HFFc6 (cell line): Measurements from ENCODE around the gene PMFBP1. TPM values are rescaled to one million over a fixed set of nuclear protein-coding genes. Genes with fewer than 3 reads are reported as not detected.

ENCODE experiments used
- DNase-seq: peaks from one replicate; pipeline ENCODE4 v3.0.0-alpha.2; 2018
- H3K27ac Mint-ChIP-seq: 2 replicates; pipeline ENCODE4 v1.8.0; 2020; ENCODE audit warnings: mild to moderate bottlenecking, mixed read lengths
- H3K27me3 Mint-ChIP-seq: 2 replicates; pipeline ENCODE4 v1.8.0; 2021; ENCODE audit warnings: mild to moderate bottlenecking, moderate library complexity, mixed read lengths; ENCODE audit not compliant: insufficient read depth
- H3K36me3 Mint-ChIP-seq: 2 replicates; pipeline ENCODE4 v1.8.0; 2021; ENCODE audit warnings: low read depth, mixed read lengths
- H3K4me1 Mint-ChIP-seq: 2 replicates; pipeline ENCODE4 v1.8.0; 2020; ENCODE audit warnings: low read depth, mixed read lengths
- H3K4me3 Mint-ChIP-seq: 2 replicates; pipeline ENCODE4 v1.8.0; 2020; ENCODE audit warnings: mild to moderate bottlenecking, moderate library complexity, mixed read lengths
- H3K9me3 Mint-ChIP-seq: 2 replicates; pipeline ENCODE4 v1.8.0; 2020; ENCODE audit warnings: mild to moderate bottlenecking, mixed read lengths
- CTCF ChIP-seq: fragments of 200-600 bp; sonication (generic); IDR thresholded peaks from 2 replicates; pipeline ENCODE4 v1.5.0; 2021; ENCODE audit warnings: antibody characterized with exemption, mild to moderate bottlenecking
- total RNA-seq, 6 experiments: library from RNA; stranded (reverse); fragmentation: NEBNext Ultra II Directional; extraction: Animal tissue kit (Norgen Biotek cat#: 25700); gene quantifications; 2 replicates in 1 of 6; 3 replicates in 5 of 6; pipeline ENCODE4 v1.2.3, GENCODE V29; 2021

PMFBP1 gene
- total RNA-seq, 6 experiments from 2014 or later: 0.07 to 0.31 TPM; not detected in 4

- no peaks in the 10 kb centered on the region for H3K36me3 Mint-ChIP-seq
- H3K9me3 Mint-ChIP-seq: no peaks in the 10 kb centered on the region; the same call in 1 of the 2 replicates
- H3K27ac Mint-ChIP-seq: no peak overlapping the region
- H3K27me3 Mint-ChIP-seq: peaks cover 9% of the 10 kb centered on the region
- no peak overlapping the region for H3K4me3 Mint-ChIP-seq
- no peaks in the 10 kb centered on the region for H3K4me1 Mint-ChIP-seq
- no peak for TF ChIP-seq CTCF
- no peak for DNase-seq
Observed at GRCh38 chr16:72159386-72159785, 12.6 kb downstream of the PMFBP1 start.

DNA sequence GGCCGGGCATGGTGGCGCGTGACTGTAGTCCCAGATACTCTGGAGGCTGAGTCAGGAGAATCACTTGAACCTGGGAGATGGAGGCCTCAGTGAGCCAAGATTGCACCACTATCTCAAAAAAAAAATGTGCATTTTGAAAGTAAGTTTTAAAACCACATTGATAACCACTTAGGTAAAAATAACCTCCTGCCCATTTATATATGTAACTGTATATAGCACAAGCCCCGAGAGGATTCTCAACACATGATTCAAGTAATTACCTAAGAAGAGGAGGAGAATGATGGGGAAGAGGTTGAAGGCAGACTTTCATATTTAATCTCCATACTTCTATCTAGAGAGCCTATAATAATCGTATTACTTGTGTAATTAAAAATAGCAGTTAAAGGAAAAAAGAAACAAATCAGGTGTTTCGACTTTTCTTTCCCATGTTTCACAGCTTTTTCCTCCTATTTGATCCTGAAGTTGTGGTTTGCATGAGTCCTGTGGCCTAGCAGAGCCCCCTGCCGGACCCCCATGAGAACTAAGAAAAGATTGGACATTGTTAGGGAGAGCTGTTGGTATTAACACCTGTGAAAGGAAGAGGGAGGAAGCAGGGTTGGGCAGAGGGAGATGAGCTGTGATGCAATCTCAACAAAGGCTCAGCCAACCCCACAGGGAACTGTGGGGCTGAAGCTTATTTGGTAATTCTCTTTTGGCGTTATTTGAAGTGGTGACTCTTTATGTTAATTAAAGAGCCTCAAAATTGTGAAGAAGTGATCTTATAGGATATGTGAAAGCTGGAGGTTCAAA, 22.1 kb downstream of the PMFBP1 start:
- TF ChIP-seq CTCF: no peak
- Mint-ChIP-seq H3K36me3 (no peaks in the 10 kb centered on the region), H3K27me3 (peaks cover 6% of the 10 kb centered on the region), H3K4me3 (no peak overlapping the region), H3K4me1 (no peaks in the 10 kb centered on the region), H3K9me3 (no peaks in the 10 kb centered on the region), H3K27ac (no peak overlapping the region)
- no peak for DNase-seq

GRCh38 chr16:72142476-72142875, 29.5 kb downstream of the PMFBP1 start:
- Mint-ChIP-seq H3K4me1 (no peaks in the 10 kb centered on the region), H3K27ac (no peak overlapping the region), H3K9me3 (no peaks in the 10 kb centered on the region), H3K4me3 (no peak overlapping the region), H3K27me3 (peaks cover 5% of the 10 kb centered on the region), H3K36me3 (no peaks in the 10 kb centered on the region)
- no peak for TF ChIP-seq CTCF
- DNase-seq: no peak

DNA sequence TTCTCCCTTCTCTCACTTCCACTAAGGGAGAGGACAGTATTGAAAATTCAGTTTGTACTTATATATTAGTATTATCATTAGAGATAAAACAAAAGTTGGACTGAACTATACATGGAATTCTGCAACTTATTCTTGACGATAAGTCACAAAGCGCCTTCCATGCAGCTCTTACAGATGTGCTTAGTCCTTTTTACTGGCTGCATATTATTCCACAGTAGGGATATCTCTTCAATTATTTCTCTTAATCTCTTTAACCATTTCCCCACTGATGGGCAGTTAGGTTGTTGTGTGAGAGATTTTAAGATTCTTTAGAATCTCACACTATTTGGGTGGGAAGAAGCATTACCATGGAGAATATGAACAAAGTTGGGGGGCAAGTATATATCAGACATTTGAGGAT, 32.0 kb downstream of the PMFBP1 start:
- H3K4me3 Mint-ChIP-seq: no peak overlapping the region
- no peaks in the 10 kb centered on the region for H3K9me3 Mint-ChIP-seq
- no peak for TF ChIP-seq CTCF
- H3K27me3 Mint-ChIP-seq: peaks cover 3% of the 10 kb centered on the region
- no peak for DNase-seq
- no peaks in the 10 kb centered on the region for H3K4me1 Mint-ChIP-seq
- H3K36me3 Mint-ChIP-seq: no peaks in the 10 kb centered on the region
- no peak overlapping the region for H3K27ac Mint-ChIP-seq

- no peak for TF ChIP-seq CTCF
- H3K36me3 Mint-ChIP-seq: no peaks in the 10 kb centered on the region
- peaks cover 3% of the 10 kb centered on the region for H3K27me3 Mint-ChIP-seq
- no peaks in the 10 kb centered on the region for H3K4me1 Mint-ChIP-seq
- no peak overlapping the region for H3K4me3 Mint-ChIP-seq
- H3K9me3 Mint-ChIP-seq: no peaks in the 10 kb centered on the region
- no peak overlapping the region for H3K27ac Mint-ChIP-seq
- DNase-seq: no peak
Observed at GRCh38 chr16:72138064-72138572, 33.8 kb downstream of the PMFBP1 start.
